HT1080 (cell line): Measurements from ENCODE around the gene PCDHGC5. TPM values are rescaled to one million over a fixed set of nuclear protein-coding genes. Genes with fewer than 3 reads are reported as not detected.

Source experiments
- DNase-seq: peaks from one replicate; pipeline ENCODE4 v3.0.0-alpha.2; 2015; ENCODE audit warnings: low read depth
- total RNA-seq: library from RNA; depleted of rRNA; stranded (reverse); fragments of >200 nt; shearing (Covaris generic); gene quantifications from 2 replicates; pipeline ENCODE4 v1.2.3, GENCODE V29; 2014

PCDHGC5 gene
- total RNA-seq, 1 experiment from 2014 or later = 1.4 TPM

- no peak for DNase-seq
Observed at GRCh38 chr5:141512390-141512910, 23.6 kb downstream of the PCDHGC5 start.

GRCh38 chr5:141512911-141513626, 24.2 kb downstream of the PCDHGC5 start:
- DNase-seq = no peak

- no peak for DNase-seq
Observed at GRCh38 chr5:141513627-141514329, 24.9 kb downstream of the PCDHGC5 start.

- peak; percentile 22 for DNase-seq
Observed at GRCh38 chr5:141514330-141515133, 25.7 kb downstream of the PCDHGC5 start.

DNA sequence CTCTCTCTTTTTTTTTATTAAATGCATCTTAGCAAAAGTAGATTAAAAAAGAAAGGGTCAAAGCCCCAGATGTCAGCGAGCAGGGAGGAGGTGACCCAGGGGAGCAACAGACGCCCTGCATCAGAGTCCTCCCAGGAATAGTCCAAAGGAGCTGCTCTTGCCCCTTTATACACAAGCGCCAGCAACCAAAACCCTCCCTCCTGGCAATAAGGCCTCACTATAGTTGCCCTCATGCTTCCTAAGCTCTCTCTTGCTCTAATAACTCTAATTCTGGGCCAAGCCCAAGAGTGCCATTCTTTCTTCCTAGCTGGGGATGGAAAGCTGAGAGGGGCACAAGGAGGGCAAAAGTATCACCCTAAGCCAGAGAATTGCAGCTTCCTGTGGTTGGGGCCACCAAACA, 26.3 kb downstream of the PCDHGC5 start:
- no peak for DNase-seq

- DNase-seq = no peak
Observed at GRCh38 chr5:141515946-141516671, 27.2 kb downstream of the PCDHGC5 start.

DNA sequence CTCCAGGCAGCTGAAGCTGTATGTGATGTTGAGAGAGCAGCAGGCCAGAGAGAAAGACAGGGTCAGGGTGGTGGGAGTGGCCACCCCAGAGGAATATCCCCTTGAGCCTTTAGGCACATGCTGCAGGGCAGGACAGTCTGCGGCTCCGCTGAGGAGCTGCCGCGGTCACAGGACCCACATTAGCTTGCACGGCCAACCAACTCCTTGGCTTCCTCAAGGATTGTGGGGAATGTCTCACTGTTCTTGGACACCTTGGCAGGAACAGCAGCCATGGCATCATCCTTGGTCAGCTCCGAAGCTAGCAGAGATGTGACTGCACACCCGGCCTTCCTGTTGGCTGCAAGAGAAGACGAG, 27.8 kb downstream of the PCDHGC5 start:
- DNase-seq = no peak

DNA sequence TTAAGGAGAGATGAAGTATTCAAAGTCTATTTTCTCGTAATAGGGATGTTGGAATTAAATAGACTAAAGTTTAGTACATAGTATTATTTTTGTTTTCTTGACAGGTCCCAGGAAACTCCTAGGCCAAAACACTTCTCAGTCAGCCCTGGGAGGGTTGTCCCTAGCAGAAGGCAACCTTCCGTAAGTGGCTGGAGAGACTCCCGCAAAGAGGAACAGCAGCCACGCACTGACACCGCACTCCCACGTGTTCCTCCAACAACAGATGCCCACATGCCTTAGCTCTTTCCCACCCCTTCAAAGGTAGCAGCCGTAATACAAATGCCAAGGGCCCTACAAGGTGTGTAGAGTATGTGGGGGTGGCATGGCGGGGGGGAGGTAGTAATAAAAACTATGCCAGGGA, 28.4 kb downstream of the PCDHGC5 start:
- DNase-seq = no peak

DNA sequence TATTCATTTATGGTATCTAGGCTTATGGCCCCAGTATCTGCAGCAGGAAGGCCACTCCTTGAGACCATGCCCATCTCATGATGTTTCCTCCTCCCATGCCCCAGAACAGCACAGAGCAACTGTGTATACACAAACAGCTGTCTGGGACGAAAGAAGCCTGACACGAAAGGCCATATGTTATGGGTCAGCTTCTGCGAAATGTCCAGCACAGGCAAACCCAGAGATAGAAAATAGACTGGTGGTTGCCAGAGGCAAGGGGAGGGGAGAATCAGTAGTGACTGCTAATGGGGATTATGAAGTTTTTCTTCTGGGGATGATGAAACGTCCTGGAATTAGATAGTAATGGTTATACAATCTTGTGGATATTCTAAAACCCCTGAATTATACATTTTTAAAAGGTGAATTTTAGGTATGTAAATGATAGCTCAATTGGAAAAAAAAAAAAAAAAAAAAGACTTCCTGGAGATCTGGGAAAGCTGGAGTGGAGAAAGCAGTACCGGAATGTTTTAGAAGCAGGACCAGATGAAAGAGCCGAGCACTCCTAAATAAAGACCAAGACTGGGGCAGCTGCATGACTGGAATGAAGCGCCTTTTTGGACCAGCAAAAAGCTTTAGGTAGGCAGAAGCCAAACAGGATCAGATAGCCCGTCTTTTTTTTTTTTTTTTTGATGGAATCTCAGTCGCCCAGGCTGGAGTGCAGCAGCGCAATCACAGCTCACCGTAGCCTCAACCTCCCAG, 29.2 kb downstream of the PCDHGC5 start:
- DNase-seq = no peak

DNA sequence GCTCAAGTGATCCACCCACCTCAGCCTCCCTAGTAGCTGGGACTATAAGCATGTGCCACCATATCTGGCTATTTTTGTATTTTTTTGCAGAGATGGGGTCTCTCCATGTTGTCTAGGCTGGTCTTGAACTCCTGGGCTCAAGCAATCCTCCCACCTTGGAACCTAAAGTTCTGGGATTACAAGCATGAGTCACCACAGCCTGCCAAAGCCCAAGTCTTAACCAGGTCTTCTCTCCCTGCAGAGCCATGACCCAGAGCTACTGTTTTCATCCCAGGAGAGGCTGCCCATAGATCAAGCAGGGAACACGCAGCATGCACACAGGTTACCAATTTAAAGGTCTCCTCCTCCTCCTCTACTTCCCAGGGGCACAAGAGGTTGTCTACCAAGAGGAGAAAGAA, 29.7 kb downstream of the PCDHGC5 start:
- DNase-seq = peak; percentile 24

DNA sequence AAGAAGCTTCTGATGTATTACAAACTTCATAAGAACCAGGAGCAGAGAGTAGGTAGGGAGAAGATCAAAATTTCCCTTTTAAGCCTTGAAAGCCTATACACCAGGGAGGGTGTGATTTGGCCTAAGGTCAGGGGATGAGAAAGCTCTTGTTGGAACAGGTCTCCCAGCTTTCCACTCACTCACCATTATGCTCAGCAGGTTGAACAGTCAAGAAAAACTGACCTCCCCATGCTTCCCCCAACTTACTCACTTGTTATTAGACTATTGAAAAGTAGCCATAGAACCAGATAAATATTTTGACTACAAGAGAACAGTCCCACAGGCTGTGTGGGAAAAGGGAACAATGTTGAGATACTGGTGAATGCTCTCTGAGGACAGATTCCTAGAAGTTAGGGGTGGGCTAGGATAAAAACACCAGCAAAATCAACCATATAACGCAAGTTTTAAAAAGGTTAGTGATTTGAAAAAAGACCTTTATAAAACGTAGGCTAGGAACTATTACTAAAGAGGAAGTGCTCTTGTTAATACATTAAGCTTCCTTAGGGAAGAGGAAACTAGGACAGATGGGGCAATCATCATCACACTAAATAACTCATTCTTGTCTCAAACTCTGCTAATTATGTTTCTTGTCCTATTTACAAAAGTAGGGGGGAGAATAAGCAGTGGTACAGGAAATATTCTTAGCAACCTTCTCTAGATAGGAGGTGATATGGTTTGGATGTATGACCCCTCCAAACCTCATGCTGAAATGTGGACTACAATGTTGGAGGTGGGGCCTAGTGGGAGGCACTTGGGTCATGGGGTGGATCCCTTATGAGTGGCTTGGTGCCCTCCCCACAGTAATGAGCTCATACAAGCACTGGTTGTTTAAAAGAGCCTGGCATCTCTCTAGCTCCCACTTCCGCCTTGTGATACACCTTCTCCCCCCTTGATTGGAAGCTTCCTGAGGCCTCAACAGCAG, 31.0 kb downstream of the PCDHGC5 start:
- peak; percentile 24 for DNase-seq

GRCh38 chr5:141521244-141521781, 32.4 kb downstream of the PCDHGC5 start:
- DNase-seq = peak; percentile 100

GRCh38 chr5:141522301-141522700, 33.4 kb downstream of the PCDHGC5 start:
- no peak for DNase-seq

DNA sequence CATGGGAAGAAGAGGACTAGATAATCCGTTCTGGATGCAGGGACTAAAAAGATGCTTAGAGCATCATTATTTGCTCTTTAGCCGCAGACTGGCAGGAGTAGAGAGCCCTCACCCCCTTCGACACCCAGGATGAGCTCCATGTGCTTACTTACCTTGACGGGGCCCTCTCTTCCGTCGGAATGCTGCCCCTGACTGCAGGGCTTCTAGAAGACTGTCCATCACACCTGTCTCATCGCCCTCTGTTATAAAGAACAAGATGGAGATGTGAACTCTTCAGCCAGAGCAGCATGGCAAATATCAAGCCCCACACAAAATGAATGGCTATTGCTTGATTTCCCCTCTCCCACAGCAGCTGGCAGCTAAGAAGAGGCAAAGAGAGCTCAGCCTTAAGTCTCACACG, 35.1 kb downstream of the PCDHGC5 start:
- DNase-seq = no peak

GRCh38 chr5:141524604-141525597, 36.0 kb downstream of the PCDHGC5 start:
- peak; percentile 97 for DNase-seq

- no peak for DNase-seq
Observed at GRCh38 chr5:141525653-141526052, 36.8 kb downstream of the PCDHGC5 start.

DNA sequence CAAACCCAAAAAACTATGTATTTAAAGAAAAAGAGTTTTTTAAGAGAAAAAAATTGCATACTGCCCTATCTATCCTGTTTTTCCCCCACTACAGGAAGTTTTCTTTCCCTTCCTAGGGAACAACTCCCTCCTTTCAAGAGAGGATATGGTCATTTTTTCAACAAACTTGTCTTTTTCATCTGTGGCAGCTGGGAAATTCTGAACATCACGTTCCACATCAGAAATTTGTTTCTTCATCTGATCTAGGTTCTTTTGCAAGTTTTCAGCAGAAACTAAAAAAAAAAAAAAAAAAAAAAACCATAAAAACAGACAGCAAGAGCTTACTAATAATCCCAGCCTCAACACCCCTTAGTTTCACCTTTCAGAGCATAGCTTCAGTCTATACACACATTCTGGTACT, 38.5 kb downstream of the PCDHGC5 start:
- no peak for DNase-seq
